Astrocyte (in vitro differentiated cells and primary cell): ENCODE measurements around the gene SLAMF7.

ENCODE experiments used
- CTCF ChIP-seq: IDR thresholded peaks from 2 replicates; pipeline ENCODE4 v1.5.1; 2011; ENCODE audit warnings: low read depth, mild to moderate bottlenecking, inconsistent platforms, low read length, moderate library complexity; ENCODE audit not compliant: insufficient read depth
- EZH2 ChIP-seq: IDR thresholded peaks from 2 replicates; pipeline ENCODE4 v1.6.1; 2012; ENCODE audit warnings: mild to moderate bottlenecking, low read length, inconsistent platforms; ENCODE audit not compliant: insufficient read depth

GRCh38 chr1:160781914-160782689 lies 43.1 kb downstream of the SLAMF7 start:
- TF ChIP-seq CTCF: no peak
- no peak for TF ChIP-seq EZH2
